Omental fat pad (tissue), 4 donors: ENCODE results near the gene GABRA4. TPM values are rescaled to one million over a fixed set of nuclear protein-coding genes. Genes with fewer than 3 reads are reported as not detected.

ENCODE experiments used
- ATAC-seq: fragments of 150-250 bp; one replicate; pipeline ENCODE4 v1.9.1; 2016; ENCODE audit warnings: mild to moderate bottlenecking, moderate library complexity; ENCODE audit not compliant: low FRiP score
- DNase-seq: peaks from one replicate; pipeline ENCODE4 v3.0.0-alpha.2; 2019; ENCODE audit warnings: low spot score
- CTCF ChIP-seq, 3 donors: fragments of 450-650 bp; IDR thresholded peaks; one replicate each; pipeline ENCODE4 v1.5.1; 2016 to 2017; ENCODE audit warnings: antibody characterized with exemption in 3 of 3, mild to moderate bottlenecking in 3 of 3, moderate library complexity in 2 of 3
- total RNA-seq, 4 donors: library from RNA; depleted of rRNA; stranded (reverse); fragments of >200 nt; gene quantifications; one replicate each; pipeline ENCODE4 v1.1.0, GENCODE V29; 2016

The GABRA4 gene
- total RNA-seq, 4 donors from 2014 or later = not detected

- no peak for ATAC-seq
- DNase-seq = no peak
- no peak for TF ChIP-seq CTCF (IDR thresholded peaks at IDR 0.05)
These were observed 13.7 kb downstream of the GABRA4 start for GRCh38 chr4:46979726-46980125.

- TF ChIP-seq CTCF (IDR thresholded peaks at IDR 0.05) = no peak
- ATAC-seq (no peak), DNase-seq (no peak)
These were observed 14.1 kb downstream of the GABRA4 start for GRCh38 chr4:46979283-46979682.

GRCh38 chr4:46977245-46977644, 16.1 kb downstream of the GABRA4 start:
- no peak for DNase-seq
- ATAC-seq = no peak
- no peak for TF ChIP-seq CTCF (IDR thresholded peaks at IDR 0.05)

- no peak for TF ChIP-seq CTCF (IDR thresholded peaks at IDR 0.05)
- ATAC-seq = no peak
- DNase-seq = no peak
These were observed 17.4 kb downstream of the GABRA4 start for GRCh38 chr4:46975812-46976553.

GRCh38 chr4:46974891-46975543, 18.4 kb downstream of the GABRA4 start:
- no peak for DNase-seq
- no peak for TF ChIP-seq CTCF (IDR thresholded peaks at IDR 0.05)

GRCh38 chr4:46968847-46969246, 24.5 kb downstream of the GABRA4 start:
- DNase-seq (no peak), ATAC-seq (no peak)
- no peak for TF ChIP-seq CTCF (IDR thresholded peaks at IDR 0.05)

More at GRCh38 chr4:46974891-46975543, 18.4 kb downstream of the GABRA4 start:
- ATAC-seq = no peak

- TF ChIP-seq CTCF (IDR thresholded peaks at IDR 0.05) = no peak
- ATAC-seq = no peak
- DNase-seq = no peak
These were observed 25.8 kb downstream of the GABRA4 start for GRCh38 chr4:46967631-46968030.
